Measurements from ENCODE around the gene ATXN7L3. TPM values are rescaled to one million over a fixed set of nuclear protein-coding genes. Genes with fewer than 3 reads are reported as not detected.

ATXN7L3 gene
- total RNA-seq, 3 donors from 2014 or later, result 86.8 to 96.4 (median 89.0) TPM

DNA sequence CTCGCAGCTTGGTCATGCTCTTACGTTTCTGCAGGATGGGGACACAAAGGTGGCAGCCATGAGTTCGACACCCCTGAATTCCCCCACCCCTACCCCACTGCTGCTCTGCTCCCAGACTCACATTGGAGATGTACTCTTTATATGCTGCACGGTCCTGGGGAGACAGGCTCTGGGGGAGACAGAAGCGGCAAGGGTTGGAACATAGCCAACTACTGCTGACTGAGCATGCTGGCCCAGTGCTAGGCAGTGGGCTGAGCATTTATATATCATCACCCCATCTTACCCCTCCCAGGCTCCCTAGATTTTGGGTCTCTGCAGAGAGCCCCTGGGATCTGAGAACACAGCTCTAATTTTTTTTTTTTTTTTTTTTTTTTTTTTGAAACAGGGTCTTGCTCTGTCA lies 8.1 kb upstream of the ATXN7L3 start:
- intact Hi-C loops (cut with DNase I, micrococcal nuclease), result no loop called here
- H3K4me3 ChIP-seq, result no peak overlapping the region
- no peaks in the 10 kb centered on the region for H3K9me3 ChIP-seq
- peaks cover 17% of the 10 kb centered on the region for H3K4me1 ChIP-seq (ENCODE audit: low read depth)
- DNase-seq (no peak), ATAC-seq (no peak)
- TF ChIP-seq, protein P1, sequence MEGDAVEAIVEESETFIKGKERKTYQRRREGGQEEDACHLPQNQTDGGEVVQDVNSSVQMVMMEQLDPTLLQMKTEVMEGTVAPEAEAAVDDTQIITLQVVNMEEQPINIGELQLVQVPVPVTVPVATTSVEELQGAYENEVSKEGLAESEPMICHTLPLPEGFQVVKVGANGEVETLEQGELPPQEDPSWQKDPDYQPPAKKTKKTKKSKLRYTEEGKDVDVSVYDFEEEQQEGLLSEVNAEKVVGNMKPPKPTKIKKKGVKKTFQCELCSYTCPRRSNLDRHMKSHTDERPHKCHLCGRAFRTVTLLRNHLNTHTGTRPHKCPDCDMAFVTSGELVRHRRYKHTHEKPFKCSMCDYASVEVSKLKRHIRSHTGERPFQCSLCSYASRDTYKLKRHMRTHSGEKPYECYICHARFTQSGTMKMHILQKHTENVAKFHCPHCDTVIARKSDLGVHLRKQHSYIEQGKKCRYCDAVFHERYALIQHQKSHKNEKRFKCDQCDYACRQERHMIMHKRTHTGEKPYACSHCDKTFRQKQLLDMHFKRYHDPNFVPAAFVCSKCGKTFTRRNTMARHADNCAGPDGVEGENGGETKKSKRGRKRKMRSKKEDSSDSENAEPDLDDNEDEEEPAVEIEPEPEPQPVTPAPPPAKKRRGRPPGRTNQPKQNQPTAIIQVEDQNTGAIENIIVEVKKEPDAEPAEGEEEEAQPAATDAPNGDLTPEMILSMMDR (IDR thresholded peaks at IDR 0.05), result no peak
- H3K36me3 ChIP-seq (ENCODE audit: low read depth), result no peaks in the 10 kb centered on the region

DNA sequence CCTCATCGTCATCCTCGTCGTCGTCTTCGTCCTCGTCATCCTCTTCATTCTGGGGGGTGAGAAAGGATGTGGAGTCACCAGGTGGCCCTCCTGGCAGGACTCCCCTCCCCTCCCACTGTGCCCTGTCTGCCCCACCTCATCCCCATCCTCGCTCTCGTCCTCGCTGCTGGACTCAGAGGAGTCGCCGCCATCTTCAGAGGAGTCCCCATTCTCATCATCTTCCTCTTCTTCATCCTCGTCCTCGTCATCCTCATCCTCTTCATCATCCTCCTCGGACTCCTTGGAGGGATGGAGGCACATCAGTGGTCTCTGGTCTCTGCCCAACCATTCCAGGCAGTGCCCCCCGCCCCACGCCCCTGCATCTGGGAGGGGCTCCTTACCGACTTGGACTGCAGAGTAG lies 7.6 kb upstream of the ATXN7L3 start:
- ATAC-seq (no peak), DNase-seq (no peak)
- TF ChIP-seq, protein P1 (IDR thresholded peaks at IDR 0.05), result no peak
- no peaks in the 10 kb centered on the region for H3K36me3 ChIP-seq (ENCODE audit: low read depth)
- peaks cover 17% of the 10 kb centered on the region for H3K4me1 ChIP-seq (ENCODE audit: low read depth)
- intact Hi-C loops (cut with DNase I, micrococcal nuclease), result no loop called here
- H3K9me3 ChIP-seq, result no peaks in the 10 kb centered on the region
- no peak overlapping the region for H3K4me3 ChIP-seq

DNA sequence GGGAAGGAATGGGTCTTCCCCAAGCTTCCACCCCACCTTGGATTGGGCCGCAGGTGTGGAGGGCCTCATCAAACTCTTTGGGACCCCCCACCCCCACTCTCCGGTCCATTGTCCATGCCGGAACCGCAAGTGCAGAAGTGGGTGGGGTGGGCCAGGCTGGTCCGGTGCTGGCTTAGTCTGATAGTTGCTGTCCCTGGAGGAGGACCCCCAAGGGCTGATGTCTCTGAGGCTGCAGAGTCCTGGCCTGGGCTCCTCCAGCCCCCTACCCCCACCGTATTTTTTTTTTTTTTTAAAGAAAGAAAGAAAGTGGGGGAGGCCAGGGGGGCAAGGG lies 7.1 kb upstream of the ATXN7L3 start:
- TF ChIP-seq, protein P1 (IDR thresholded peaks at IDR 0.05), result no peak
- H3K36me3 ChIP-seq (ENCODE audit: low read depth), result no peaks in the 10 kb centered on the region
- intact Hi-C loops (cut with DNase I, micrococcal nuclease), result no loop called here
- ATAC-seq, result no peak
- no peak overlapping the region for H3K4me3 ChIP-seq
- H3K4me1 ChIP-seq (ENCODE audit: low read depth), result peaks cover 17% of the 10 kb centered on the region
- no peaks in the 10 kb centered on the region for H3K9me3 ChIP-seq
- DNase-seq, result no peak

DNA sequence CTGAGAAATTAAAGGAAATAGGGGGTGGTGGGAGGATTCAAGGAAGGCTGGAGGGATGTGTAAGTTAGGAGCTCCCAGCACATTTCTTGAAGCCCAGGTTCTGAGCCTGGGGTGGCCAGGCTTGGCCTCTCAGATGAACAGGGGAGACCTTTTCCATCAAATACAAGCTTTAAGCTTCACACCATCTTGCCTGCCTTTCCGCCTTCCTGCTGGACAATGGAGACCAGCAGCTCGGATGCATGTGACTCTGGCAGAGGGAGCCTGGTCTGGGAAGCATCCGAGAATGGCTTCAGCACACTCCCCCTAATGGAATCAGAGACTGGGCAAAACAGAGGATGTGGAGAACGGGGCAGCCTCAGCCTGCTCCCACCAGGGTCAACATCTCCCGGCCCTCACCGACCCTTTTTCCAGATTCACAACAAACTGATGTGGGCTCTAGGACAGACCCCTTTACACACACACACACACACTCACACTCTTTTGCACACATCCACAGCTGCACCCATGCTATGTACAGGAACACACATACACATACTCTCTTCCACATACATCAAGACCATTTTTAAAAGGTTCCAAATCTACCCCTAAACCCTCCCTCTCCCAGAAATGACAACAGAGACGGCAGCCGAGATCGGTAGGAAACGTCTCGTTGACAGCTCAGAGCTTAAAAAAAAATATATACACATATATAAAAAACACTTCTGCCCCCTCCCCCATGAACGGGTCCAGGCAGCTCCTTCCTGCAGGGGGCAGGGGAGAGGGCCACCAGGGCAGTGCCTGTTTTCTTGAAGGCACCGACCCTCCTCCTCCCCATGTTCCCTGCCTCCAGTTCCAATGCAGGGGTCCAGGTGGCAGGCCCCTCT lies 6.5 kb upstream of the ATXN7L3 start:
- intact Hi-C loops (cut with DNase I, micrococcal nuclease), result no loop called here
- TF ChIP-seq, protein P1 (IDR thresholded peaks at IDR 0.05), result no peak
- no peaks in the 10 kb centered on the region for H3K36me3 ChIP-seq (ENCODE audit: low read depth)
- H3K4me3 ChIP-seq, result no peak overlapping the region
- no peaks in the 10 kb centered on the region for H3K9me3 ChIP-seq
- H3K4me1 ChIP-seq (ENCODE audit: low read depth), result peaks cover 17% of the 10 kb centered on the region
- no peak for DNase-seq
- ATAC-seq, result no peak

DNA sequence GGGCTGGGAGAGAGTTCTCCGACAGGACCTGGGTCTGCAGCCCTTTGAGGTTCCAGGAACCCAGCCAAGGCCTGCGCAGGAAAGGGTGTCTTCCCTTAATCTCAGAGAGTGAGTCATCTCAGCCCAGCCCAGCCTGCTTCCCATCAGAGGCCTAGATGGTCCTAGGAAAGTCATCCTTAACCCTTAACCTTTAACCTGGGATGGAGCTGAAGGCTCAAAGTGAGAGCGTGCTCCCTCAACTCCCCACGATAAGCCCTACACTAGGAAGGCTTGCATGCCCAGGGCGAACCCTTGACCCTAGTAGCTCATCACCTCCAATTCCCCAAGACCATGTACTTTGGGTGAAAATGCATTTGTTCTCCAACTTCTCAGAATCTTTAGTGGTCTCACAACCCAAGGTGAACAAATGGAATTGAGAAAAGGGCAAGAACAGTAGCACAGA lies 4.8 kb upstream of the ATXN7L3 start:
- no peak overlapping the region for H3K4me3 ChIP-seq
- TF ChIP-seq, protein P1 (IDR thresholded peaks at IDR 0.05), result no peak
- H3K4me1 ChIP-seq (ENCODE audit: low read depth), result peaks cover 9% of the 10 kb centered on the region
- ATAC-seq (no peak), DNase-seq (no peak)
- H3K9me3 ChIP-seq, result no peaks in the 10 kb centered on the region
- intact Hi-C loops (cut with DNase I, micrococcal nuclease), result no loop called here
- H3K36me3 ChIP-seq (ENCODE audit: low read depth), result no peaks in the 10 kb centered on the region

Measured in mucosa of descending colon (tissue), 3 donors.